Natural killer cell treated with Interleukin-12 subunit alpha and Interleukin-12 subunit beta and Interleukin-15 and Interleukin-18, amount 100 ng/mL, for 72 hours (primary cell): Measurements from ENCODE around the gene ALDH3B1. TPM values are rescaled to one million over a fixed set of nuclear protein-coding genes. Genes with fewer than 3 reads are reported as not detected.

Experiments
- ATAC-seq, 2 donors: fragments of 150-1000 bp; cut with Tn5 transposase in 1 of 2; sonication (Bioruptor Pico), chemical (Tn5 transposase) in 1 of 2; 2 replicates each; pipeline ENCODE4 v1.10.0; 2021
- DNase-seq: peaks from one replicate; pipeline ENCODE4 v3.0.0; 2022; ENCODE audit warnings: low spot score
- H3K27ac Mint-ChIP-seq, 2 donors: 1 replicate in 1 of 2; 2 replicates in 1 of 2; pipeline ENCODE4 v1.8.0; 2022; ENCODE audit warnings: mixed read lengths in 2 of 2, mild to moderate bottlenecking in 1 of 2, moderate library complexity in 1 of 2
- H3K27me3 Mint-ChIP-seq, 2 donors: 1 replicate in 1 of 2; 2 replicates in 1 of 2; pipeline ENCODE4 v1.8.0; 2022; ENCODE audit warnings: mixed read lengths in 2 of 2
- H3K36me3 Mint-ChIP-seq: one replicate; pipeline ENCODE4 v1.8.0; 2022; ENCODE audit warnings: mixed read lengths
- H3K4me1 Mint-ChIP-seq, 2 donors: 1 replicate in 1 of 2; 2 replicates in 1 of 2; pipeline ENCODE4 v1.8.0; 2022; ENCODE audit warnings: low read depth in 2 of 2, mixed read lengths in 2 of 2, mild to moderate bottlenecking in 1 of 2
- H3K4me3 Mint-ChIP-seq: one replicate; pipeline ENCODE4 v1.8.0; 2022; ENCODE audit warnings: mixed read lengths
- H3K9me3 Mint-ChIP-seq: 2 replicates; pipeline ENCODE4 v1.8.0; 2022; ENCODE audit warnings: mixed read lengths
- total RNA-seq, 2 donors: library from RNA; stranded (reverse); gene quantifications; one replicate each; pipeline ENCODE4 v1.2.3, GENCODE V29; 2022

Gene ALDH3B1
- total RNA-seq, 2 donors from 2014 or later: 0.25 to 0.98 TPM

DNA sequence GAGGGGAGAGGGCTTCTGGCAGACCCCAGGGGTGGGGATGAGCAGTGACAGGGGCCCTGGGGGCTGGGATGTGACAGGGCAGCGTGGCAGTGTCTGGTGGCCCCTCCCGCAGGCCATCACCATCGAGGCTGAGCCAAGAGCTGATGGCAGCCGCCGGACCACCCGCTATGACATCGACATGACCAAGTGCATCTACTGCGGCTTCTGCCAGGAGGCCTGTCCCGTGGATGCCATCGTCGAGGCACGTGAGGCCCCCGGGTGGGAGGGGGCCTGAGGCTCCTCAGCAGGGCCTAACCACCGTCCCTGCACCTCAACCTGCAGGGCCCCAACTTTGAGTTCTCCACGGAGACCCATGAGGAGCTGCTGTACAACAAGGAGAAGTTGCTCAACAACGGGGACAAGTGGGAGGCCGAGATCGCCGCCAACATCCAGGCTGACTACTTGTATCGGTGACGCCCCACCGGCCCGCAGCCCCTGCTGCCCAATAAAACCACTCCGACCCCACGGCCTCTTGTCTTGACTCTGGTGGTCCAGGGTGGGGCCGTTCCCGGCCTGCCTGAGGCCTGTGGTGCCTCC is 26.1 kb downstream of the ALDH3B1 start:
- Mint-ChIP-seq H3K36me3 (no peaks in the 10 kb centered on the region), H3K4me3 (peak overlapping the region; percentile 83)
- no peak for ATAC-seq

DNA sequence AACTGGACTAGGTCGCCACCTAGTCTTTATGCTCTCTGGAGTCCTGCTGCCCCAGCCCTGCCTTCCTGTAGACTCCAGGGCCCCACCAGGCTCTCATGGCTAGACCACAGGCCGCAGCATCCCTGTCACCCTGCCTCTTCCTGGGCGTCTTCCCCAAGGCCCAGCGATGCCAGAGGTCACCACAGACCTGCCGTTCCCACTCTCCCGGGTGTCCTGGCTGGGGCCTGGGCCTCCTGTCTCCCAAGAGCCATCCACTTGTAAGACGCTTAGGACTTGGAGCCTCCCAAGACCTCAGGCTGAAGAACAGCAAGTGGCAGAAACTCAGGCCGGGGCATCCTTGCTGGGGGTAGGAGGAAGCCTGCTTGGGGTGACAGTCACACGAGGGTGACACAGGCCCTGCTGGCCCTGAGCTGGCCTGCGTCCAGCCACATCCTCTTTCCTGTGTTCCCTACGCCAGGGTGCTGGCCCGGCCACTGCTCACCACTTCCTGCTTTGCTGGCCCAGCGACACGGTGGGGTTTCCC is 26.7 kb downstream of the ALDH3B1 start:
- ATAC-seq: peak; percentile 83 to 87
- H3K27ac Mint-ChIP-seq: peak overlapping the region; percentile 98 to 99
- peak overlapping the region; percentile 83 for H3K4me3 Mint-ChIP-seq
- H3K27me3 Mint-ChIP-seq: no peaks in the 10 kb centered on the region
- no peaks in the 10 kb centered on the region for H3K9me3 Mint-ChIP-seq
- DNase-seq: peak; percentile 91
- peaks cover 22 to 32% of the 10 kb centered on the region in 2 donors for H3K4me1 Mint-ChIP-seq
- H3K36me3 Mint-ChIP-seq: no peaks in the 10 kb centered on the region

More for the DNA sequence above, 26.1 kb downstream of the ALDH3B1 start:
- no peaks in the 10 kb centered on the region for H3K9me3 Mint-ChIP-seq
- H3K4me1 Mint-ChIP-seq: peaks cover 26 to 33% of the 10 kb centered on the region in 2 donors
- H3K27ac Mint-ChIP-seq: peak overlapping the region; percentile 98 to 99
- no peak for DNase-seq
- no peaks in the 10 kb centered on the region for H3K27me3 Mint-ChIP-seq

DNA sequence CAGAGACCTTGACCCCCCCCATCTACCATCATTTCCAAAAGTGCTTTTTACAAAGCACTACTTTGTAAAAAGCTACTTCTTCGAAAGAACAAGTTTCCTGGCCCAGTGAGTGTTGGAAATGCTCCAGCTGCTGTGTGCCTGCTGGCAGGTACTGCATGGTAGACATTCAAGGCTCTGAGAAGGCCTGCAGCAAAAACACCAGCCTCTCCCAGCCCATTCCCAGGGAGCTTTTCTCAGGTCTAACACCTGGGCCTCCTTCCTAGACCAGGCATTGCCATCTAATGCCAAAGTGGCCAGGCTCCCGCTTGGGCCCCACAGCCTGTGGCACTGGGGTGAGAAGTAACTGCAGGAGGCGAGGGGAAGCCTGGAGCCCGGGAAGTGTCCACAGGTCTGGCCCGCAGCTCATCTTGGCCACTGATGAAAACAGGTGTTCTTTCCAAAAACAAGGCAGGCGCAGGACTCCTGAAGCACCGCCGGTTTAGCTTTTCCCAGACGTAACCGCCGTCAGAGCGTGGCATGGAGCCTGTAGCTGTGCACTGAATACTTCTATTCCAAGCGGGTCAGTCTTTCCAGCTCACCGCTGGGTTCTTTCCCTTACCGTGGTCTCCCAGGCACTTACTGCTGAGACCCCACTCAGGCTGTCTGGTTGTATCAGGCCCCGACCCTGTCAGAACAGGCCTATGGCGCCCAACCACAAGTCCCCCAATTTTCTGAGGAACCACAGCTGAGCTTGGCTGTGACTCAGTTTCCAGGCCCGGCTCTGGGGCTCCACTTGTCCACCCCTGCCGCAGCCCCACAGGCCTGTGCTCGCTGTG is 27.5 kb downstream of the ALDH3B1 start:
- Mint-ChIP-seq H3K27me3 (no peaks in the 10 kb centered on the region), H3K36me3 (no peaks in the 10 kb centered on the region), H3K4me3 (peak overlapping the region; percentile 83), H3K4me1 (peaks cover 21 to 31% of the 10 kb centered on the region in 2 donors), H3K9me3 (no peaks in the 10 kb centered on the region), H3K27ac (peak overlapping the region; percentile 98 to 99)
- ATAC-seq: no peak
- no peak for DNase-seq

DNA sequence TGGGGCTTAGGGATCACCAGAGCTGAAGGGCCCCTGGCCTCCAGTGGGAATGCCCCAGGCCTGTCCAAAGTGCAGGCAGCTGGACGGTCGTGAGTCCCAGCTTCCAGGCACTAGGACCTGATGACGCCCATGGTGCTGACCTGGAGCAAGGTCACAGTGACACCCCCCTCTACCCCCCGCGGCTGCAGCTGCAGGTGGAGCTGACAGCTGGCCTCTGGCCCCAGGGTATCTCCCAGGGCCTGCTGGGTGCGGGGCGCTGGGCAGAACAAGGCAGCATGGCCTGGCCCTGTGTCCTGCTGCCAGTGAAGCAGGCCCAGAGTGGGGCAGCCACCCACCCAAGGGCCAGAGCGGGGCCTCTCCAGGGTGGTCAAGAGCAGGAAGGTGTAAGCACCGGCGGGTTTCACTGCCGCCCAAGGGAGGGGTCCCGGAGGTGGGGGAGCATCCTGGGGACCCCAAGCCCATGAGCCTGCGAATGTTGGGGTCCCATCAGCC is 28.1 kb downstream of the ALDH3B1 start:
- DNase-seq (no peak), ATAC-seq (no peak)
- peak overlapping the region; percentile 98 to 99 for H3K27ac Mint-ChIP-seq

DNA sequence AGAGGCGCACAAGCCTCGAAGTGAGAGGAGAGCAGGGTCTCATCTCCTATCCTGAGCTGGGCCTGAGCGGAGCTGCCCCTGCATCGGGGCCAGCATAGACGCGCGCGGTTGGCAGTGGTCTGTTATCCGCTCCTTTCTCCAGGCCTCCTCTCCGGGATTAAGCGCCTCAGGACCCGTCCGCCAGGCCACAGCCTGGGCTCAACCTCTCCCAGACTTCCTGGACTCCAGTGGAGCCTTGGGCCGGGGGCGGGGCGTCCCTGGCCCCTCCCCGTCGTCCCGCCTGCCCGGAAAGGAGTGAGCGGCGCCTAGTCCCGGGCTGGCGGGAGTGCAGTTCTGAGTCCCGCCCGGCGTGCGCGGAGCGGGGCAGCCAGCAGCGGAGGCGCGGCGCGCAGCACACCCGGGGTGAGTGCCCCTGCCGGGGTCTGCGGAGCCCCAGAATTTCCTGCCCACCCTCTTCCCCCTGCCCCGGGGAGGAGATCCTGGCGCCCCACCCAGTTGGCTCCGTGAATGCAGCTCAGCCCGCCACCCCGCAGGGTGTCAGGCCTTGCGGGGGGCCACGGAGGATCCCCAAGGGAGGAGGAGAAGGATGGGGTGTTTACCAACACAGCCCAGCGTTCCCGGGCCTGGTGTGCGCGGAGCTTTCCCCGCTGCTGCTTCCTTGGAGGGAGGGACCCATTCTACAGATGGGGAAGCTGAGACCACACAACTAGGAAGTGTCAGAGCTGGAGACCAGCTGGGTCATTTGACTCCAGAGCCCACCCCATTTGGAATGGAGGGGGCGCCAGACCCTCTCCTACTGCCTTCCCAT is 28.8 kb downstream of the ALDH3B1 start, which contains the start of gene TCIRG1:
Gene TCIRG1, plus strand, starts transcription at position 308 of the 808 bp plus-strand sequence. CDS start 2,247 bp downstream, outside the sequence.
- Mint-ChIP-seq H3K4me3 (peak within 1 kb of the TSS; percentile 88), H3K27me3 (no peaks in the 10 kb centered on the region), H3K27ac (peak within 1 kb of the TSS; percentile 98 to 99), H3K4me1 (peaks cover 21 to 29% of the 10 kb centered on the region in 2 donors), H3K9me3 (no peaks in the 10 kb centered on the region), H3K36me3 (no peaks in the 10 kb centered on the region)
- DNase-seq (peak; percentile 82), ATAC-seq (peak; percentile 75 to 81)

More for the DNA sequence above, 28.1 kb downstream of the ALDH3B1 start:
- H3K27me3 Mint-ChIP-seq: no peaks in the 10 kb centered on the region
- peak overlapping the region; percentile 88 for H3K4me3 Mint-ChIP-seq
- H3K36me3 Mint-ChIP-seq: no peaks in the 10 kb centered on the region
- H3K9me3 Mint-ChIP-seq: no peaks in the 10 kb centered on the region
- H3K4me1 Mint-ChIP-seq: peaks cover 21 to 31% of the 10 kb centered on the region in 2 donors

DNA sequence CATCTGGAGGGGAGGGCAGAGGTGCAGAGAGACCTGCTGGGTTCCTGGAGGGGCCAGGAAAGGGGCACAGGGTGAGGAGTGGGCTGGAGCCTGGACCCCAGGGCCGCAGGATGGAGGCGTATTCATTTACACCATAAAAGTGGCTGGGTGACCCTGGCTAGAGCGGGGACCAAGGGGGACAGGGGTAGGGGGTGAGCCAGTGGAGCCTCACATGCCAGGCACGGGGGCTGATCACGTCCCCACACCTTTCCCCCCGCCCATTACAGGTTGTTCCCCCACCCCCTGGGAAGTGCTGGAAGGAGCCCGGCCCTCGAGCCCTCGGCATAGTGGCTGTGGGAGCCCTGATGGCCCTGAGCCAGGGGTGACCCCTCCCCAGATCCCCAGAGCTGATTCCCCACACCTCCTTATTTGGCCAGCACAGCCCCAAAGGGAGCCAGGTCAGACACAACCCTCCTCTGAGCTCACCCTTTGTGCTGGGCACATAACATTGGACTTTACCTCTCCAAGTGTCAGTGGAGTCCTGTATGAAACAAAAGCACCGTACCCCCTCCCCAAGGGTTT is 29.5 kb downstream of the ALDH3B1 start:
- ATAC-seq: no peak
- Mint-ChIP-seq H3K36me3 (no peaks in the 10 kb centered on the region), H3K27me3 (no peaks in the 10 kb centered on the region), H3K27ac (peak overlapping the region; percentile 94 to 98), H3K4me3 (peak overlapping the region; percentile 88), H3K9me3 (no peaks in the 10 kb centered on the region), H3K4me1 (peaks cover 21 to 29% of the 10 kb centered on the region in 2 donors)
- no peak for DNase-seq

DNA sequence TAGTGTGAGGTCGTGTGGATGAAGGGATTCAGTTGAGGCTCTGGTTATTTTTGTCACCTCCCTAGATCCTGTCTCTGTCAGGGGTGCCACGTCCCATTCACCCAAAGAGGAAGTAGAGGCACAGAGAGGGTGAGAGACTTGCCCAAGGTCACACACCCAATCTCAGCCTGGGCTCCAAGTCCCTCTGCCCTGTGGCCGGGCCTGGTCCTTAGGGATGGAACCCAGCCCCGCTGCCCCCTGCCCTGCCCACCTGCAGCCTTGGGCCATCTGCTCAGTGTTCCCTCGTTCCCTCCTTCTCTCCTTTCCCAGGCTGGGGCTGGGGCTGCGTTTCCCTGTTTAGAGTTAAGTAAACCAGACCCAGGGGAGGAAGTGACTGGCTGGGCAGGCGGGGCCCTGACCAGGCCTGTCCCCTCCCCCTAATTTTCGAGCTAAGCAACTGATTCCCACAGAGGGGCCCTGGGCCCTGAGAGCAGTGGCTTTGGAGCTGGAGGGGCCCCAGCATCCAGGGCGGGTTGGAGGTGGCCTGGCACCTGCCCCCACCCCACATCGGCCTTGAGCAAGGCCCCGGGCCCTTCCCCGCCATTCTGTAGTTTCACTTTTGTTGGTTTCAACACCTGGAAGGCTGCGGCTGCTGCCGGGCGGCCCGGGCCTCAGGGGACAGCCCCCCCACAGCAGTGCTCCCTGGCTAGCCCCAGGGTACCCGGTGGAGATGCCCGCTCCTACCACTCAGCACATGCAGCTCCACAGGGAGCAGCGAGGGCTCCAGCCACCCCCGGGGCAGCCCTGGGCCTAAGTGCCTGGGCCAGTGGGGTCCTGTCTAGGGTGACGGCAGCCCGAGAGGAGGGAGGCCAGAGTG is 30.2 kb downstream of the ALDH3B1 start:
- Mint-ChIP-seq H3K4me3 (peak overlapping the region; percentile 88), H3K36me3 (no peaks in the 10 kb centered on the region), H3K27me3 (no peaks in the 10 kb centered on the region), H3K4me1 (peaks cover 21 to 29% of the 10 kb centered on the region in 2 donors), H3K9me3 (no peaks in the 10 kb centered on the region), H3K27ac (peak overlapping the region; percentile 94 to 98)
- DNase-seq (peak; percentile 84), ATAC-seq (peak; percentile 61 to 72)

DNA sequence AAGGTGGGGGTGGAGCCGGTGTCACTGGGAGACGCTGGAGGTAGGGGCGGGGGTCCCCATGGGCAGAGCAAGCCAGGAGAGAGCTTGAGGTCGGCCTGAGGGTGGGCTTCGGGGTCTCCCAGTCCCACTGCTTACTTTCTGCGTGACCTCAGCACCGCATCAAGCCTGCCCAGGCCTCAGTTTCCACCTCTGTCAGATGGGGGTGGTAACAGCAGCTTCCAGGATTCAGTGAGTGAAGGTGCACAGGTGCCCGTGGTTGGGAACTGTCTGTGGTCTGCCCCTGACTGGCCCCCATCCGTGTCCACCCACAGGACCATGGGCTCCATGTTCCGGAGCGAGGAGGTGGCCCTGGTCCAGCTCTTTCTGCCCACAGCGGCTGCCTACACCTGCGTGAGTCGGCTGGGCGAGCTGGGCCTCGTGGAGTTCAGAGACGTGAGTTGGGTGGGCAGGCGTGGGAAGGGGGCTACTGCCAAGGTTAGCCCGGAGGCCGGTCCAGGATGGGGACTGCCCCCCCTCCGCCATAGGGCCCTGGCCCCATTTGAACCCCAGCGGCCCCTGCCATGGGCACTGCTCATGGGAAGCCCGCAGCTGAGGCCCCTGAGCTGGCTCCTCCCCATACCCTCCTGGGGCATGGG is 30.9 kb downstream of the ALDH3B1 start:
- H3K4me3 Mint-ChIP-seq: peak overlapping the region; percentile 88
- H3K4me1 Mint-ChIP-seq: peaks cover 21 to 29% of the 10 kb centered on the region in 2 donors
- H3K27ac Mint-ChIP-seq: peak overlapping the region; percentile 94 to 98
- no peaks in the 10 kb centered on the region for H3K9me3 Mint-ChIP-seq
- ATAC-seq: no peak
- no peak for DNase-seq
- H3K36me3 Mint-ChIP-seq: no peaks in the 10 kb centered on the region
- no peaks in the 10 kb centered on the region for H3K27me3 Mint-ChIP-seq

DNA sequence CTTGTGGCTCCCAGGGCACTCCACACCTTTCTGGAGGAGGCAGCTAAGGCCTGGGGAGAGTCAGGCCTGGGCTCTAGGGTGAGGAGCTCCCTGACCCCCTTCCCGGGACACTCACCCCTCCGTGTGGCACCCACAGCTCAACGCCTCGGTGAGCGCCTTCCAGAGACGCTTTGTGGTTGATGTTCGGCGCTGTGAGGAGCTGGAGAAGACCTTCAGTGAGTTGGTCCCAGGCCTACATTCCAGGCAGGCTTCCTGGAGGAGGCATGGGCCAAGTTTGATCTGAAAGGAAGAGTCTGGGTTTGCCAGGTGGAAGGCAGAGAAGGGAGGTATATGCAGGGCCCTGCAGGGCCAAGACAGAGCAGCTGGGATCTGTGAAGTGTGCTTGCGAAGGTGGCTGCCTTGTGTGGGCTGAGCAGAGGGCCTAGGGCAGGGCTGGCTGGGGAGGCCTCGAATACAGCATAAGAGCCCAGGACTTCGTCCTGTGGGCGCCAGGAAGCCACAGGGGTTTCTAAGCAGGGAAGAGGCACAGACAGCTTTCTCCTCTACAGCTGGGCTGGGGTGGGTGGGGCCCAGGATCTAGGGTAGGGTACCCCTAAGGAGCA is 31.6 kb downstream of the ALDH3B1 start:
- DNase-seq: no peak
- Mint-ChIP-seq H3K27me3 (no peaks in the 10 kb centered on the region), H3K4me3 (peak overlapping the region; percentile 42), H3K9me3 (no peaks in the 10 kb centered on the region), H3K36me3 (no peaks in the 10 kb centered on the region), H3K4me1 (peaks cover 16 to 26% of the 10 kb centered on the region in 2 donors), H3K27ac (no peak overlapping the region)
- ATAC-seq: no peak

DNA sequence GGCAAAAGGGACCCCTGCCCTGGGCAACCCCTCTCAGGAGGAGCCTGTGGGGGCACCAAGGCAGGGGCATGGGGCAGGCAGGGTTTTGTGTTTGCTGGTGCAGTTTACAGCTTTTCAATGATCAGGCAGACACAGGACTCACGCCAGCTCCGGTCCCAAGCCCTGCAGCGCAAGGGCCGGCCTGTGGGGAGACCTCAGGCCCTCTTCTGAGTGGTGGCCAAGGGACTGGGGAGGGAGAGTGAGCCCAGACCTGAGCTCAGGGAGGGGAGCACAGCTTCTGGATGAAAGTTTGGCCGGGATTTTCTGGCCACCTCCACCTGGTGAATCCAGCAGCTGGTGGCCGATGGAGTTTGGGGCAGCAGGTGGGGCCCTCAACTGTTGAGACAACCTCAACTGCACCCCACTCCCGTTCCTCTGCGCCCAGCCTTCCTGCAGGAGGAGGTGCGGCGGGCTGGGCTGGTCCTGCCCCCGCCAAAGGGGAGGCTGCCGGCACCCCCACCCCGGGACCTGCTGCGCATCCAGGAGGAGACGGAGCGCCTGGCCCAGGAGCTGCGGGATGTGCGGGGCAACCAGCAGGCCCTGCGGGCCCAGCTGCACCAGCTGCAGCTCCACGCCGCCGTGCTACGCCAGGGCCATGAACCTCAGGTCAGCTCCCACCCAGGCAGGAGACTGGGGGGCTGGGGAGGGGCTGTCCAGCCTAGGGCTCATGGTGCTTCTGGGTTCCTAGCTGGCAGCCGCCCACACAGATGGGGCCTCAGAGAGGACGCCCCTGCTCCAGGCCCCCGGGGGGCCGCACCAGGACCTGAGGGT is 32.3 kb downstream of the ALDH3B1 start:
- Mint-ChIP-seq H3K4me1 (peaks cover 9 to 19% of the 10 kb centered on the region in 2 donors), H3K36me3 (no peaks in the 10 kb centered on the region), H3K9me3 (no peaks in the 10 kb centered on the region), H3K4me3 (no peak overlapping the region), H3K27ac (no peak overlapping the region), H3K27me3 (no peaks in the 10 kb centered on the region)
- ATAC-seq (no peak), DNase-seq (no peak)

DNA sequence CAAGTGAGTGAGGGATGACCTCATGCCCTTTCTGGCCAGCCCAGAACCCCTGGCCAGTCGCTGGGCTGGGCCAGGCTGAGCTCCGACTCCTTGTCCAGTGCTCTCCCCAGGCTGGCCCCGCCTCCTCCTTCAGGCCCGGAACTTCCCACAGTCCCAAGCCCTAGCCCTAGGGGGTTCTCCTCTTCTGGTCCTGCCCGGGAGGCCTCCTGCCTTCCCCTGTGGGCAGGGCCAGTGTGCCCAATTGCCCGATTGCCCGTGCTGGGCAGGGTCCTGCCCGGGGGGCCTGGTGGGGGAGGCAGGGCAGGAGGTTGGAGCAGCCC is 32.9 kb downstream of the ALDH3B1 start:
- Mint-ChIP-seq H3K4me1 (peaks cover 7 to 15% of the 10 kb centered on the region in 2 donors), H3K27me3 (no peaks in the 10 kb centered on the region), H3K36me3 (no peaks in the 10 kb centered on the region), H3K4me3 (no peak overlapping the region), H3K9me3 (no peaks in the 10 kb centered on the region), H3K27ac (no peak overlapping the region)
- no peak for ATAC-seq
- DNase-seq: no peak
